Measurements from ENCODE around the gene HYAL4.

- no peak for TF ChIP-seq CTCF (IDR thresholded peaks at IDR 0.05)
- TF ChIP-seq POLR2AphosphoS5 (IDR thresholded peaks at IDR 0.05): no peak
- no peak for TF ChIP-seq POLR2A (IDR thresholded peaks at IDR 0.05)
- no peak for TF ChIP-seq EP300 (IDR thresholded peaks at IDR 0.05; ENCODE audit: low read depth)
These were observed 80.0 kb downstream of the HYAL4 start, which contains the start of gene SPAM1 for GRCh38 chr7:123924941-123925340.
